H1 (cell line): Measurements from ENCODE around the gene IQGAP3.

Experiments used
- CTCF ChIP-seq, 3 experiments: IDR thresholded peaks; 1 replicate in 2 of 3; 2 replicates in 1 of 3; pipeline versions ENCODE4 v1.5.1 to v1.6.1; 2011; ENCODE audit warnings: low read length in 3 of 3, mild to moderate bottlenecking in 3 of 3, inconsistent platforms in 2 of 3, low read depth in 1 of 3, moderate library complexity in 1 of 3; ENCODE audit not compliant: insufficient read depth in 1 of 3; ENCODE audit errors: control extremely low read depth in 1 of 3
- EP300 ChIP-seq, 2 experiments: IDR thresholded peaks; 1 replicate in 1 of 2; 2 replicates in 1 of 2; pipeline ENCODE4 v1.6.1; 2011 to 2012; ENCODE audit warnings: low read depth in 2 of 2, low read length in 2 of 2, mild to moderate bottlenecking in 2 of 2, borderline replicate concordance in 1 of 2, inconsistent platforms in 1 of 2, moderate library complexity in 1 of 2
- GABPA ChIP-seq: IDR thresholded peaks from 2 replicates; pipeline ENCODE4 v1.6.1; 2011; ENCODE audit warnings: mild to moderate bottlenecking, low read length, moderate library complexity, borderline replicate concordance; ENCODE audit not compliant: insufficient read depth
- USF2 ChIP-seq: IDR thresholded peaks from 2 replicates; pipeline ENCODE4 v1.6.1; 2011; ENCODE audit warnings: low read length, improper control_type of control experiment

DNA sequence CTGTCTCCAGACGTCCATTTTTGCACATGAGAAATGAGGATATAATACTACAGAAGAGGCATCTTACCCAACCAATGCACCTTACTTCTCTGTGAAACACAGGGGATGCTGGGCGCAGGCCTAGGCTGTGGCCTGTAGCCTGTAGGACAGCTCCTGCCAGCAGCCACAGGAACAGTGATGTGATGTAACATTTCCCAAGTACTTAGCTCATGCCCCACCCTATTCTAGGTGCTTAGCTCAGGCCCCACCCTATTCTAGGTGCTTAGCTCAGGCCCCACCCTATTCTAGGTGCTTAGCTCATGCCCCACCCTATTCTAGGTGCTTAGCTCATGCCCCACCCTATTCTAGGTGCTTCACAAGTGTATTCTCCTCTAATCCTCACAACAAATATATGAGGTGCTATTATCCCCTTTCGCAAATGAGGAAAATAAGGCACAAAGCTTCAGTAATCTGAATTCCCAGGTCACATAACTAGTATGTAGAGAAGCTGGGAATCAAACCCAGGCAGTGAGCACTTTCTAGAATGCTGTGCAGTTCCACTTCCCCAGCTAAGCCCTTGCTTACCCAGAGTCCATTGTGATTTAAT, 14.6 kb upstream of the IQGAP3 start:
- TF ChIP-seq USF2 (no peak), CTCF (IDR thresholded peaks at IDR 0.05; ENCODE audit: control extremely low read depth in 1 of 3, insufficient read depth in 1 of 3, low read depth in 1 of 3, low read length in 3 of 3) (no peak), EP300 (IDR thresholded peaks at IDR 0.05; ENCODE audit: borderline replicate concordance in 1 of 2, low read depth in 2 of 2, low read length in 2 of 2) (no peak), GABPA (no peak)
